GM18909 (cell line): Measurements from ENCODE around the gene CADM1.

Experiments
- ATAC-seq: cut with Tn5 transposase; IDR thresholded peaks from one replicate; pipeline ENCODE4 v1.9.1; 2021; ENCODE audit warnings: mild to moderate bottlenecking; ENCODE audit not compliant: unreplicated experiment, poor library complexity

The CADM1 gene

DNA sequence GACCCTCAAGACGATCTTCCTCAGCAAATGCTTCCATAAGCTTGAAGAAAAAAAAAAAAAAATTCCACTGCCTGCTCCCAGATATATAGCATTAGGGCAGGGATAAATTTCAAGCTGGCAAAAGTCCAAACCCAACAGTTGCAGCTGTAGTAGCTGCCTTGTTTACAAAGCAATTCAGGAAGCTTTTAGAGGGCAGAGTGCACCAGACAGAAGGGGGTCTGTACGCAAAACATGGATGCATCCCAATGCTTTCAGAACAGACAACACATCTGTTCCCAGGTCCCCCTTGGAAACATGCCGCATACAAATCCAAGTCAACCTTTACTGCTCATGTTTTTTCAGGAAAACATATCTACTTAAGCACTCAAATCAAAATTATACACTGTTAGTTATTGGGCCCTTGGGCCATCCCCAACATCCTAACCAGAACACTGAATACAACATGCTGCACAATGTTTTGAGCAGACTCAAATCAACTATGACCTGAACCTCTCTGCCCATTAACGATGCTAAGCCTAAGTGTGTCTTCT is 94.5 kb downstream of the CADM1 start:
- no peak for ATAC-seq

- ATAC-seq: no peak
Observed at GRCh38 chr11:115409116-115409670, 95.0 kb downstream of the CADM1 start.

DNA sequence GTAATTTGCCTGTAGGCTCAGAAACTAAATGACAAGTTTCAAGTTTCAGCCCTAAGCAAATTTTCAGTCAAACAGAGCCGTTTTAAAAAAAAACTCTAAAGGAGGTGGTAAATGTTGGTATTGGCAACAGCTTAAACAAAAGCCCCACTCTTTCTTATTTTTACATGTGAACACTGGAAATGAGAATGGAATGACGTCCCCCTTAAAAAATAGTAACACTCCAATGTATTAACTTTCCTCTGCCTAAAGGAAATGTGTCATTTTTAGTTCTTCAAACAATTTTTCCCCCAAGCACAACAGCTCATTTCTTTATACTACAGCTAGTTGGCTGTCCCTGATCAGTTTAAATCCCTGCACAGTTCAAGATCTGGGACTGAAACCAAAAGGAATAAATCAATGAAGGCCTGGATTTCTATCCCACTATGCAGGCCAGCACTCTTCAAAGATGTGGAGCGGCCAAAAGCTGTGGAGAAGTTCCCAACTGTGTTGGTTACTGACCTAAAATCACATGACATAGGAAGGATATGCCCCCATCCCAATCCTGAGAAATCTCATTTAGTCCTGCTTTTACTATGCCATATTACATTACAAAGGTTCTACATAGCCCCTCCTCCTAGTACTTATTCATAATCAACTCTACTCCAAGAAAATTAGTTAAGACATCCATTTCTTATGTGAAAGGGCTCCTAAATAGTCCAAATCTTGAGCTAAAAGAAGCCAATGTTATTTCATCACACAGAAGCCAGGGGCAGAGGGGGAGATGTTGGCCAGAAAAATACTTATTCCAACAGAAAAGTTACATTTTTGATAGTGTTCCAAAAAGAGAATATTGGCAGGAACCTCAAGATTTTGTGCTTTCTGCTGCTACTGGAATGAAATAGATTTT is 95.9 kb downstream of the CADM1 start:
- ATAC-seq: no peak

DNA sequence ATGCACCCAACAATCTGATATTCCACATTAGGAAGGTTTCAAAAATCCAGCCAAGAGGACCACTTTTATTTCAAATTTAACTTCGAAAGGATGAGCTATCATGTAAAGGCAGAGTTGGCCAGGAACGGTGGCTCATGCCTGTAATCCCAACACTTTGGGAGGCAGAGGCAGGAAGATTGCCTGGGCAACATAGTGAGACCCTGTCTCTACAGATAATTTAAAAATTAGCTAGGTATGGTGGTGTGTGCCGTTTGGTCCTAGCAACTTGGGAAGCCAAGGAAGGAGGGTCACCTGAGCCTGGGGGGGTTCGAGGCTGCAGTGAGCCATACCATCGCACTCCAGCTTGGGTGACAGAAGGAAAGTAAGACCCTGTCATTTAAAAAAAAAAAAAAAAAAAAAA is 96.7 kb downstream of the CADM1 start:
- no peak for ATAC-seq

DNA sequence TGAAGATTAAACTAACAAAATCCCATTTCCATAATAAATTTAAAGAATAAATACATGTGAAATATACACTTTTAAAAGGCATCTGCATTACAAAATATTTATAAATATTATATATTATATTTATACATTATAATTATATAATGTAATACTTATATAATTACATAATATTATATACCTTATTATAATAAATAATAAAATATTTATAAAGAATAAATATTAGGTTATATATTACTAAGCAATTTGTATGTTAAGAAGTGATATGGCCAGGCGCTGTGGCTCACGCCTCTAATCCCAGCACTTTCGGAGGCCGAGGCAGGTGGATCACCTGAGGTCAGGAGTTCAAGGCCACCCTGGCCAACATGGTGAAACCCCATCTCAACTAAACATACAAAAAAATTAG is 97.8 kb downstream of the CADM1 start:
- no peak for ATAC-seq

DNA sequence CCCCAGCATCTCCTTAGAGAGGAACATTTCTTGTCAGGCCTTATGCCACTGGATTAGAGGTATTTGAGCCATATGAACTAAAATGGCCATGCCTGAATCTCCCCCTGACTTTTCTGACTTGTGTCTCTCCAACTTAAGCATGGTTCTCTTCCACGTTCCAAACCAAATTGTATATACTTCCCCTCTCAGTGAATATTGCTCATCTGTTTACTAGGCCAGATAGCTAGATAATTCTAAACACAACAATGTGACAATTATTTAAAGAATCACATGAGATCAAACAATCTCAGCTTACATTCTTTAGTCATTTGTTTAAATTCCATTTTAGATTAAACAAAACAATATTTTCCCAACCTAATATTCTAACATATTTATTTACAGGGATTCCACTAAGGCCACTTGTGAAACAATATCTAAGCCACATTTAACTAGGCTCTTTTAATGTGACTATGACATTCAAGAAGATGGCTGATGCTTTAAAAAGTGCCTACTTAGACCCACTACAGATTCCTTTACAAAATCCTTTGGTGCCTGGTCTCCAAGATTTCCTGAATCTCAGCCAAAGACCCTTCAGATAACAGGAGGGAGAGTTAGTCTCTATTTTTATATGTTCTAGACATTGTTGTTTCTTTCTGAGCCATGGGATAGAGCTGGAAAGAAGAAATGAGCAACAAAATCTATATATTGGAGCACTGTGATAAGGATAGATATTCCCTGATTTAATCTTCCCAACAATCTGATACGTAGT is 105.7 kb downstream of the CADM1 start:
- ATAC-seq: no peak

DNA sequence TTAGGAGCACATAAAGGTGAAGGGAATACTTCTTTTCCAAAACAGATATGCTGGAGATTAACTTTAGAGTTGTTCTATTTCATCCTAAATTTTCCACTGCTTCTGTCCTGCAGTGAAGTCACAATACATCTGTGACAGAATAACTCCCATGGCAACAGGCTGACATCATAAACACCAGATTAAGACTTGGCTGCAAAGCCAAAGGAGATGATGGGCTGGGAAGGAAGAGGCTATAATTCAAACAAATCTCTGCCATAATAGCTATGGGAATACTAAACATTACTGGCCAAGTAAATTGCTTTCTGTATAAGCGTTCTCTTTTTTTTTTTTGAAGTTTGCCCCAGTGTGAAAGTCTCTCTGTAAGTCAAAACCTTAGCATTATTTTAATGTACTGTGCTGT is 107.7 kb downstream of the CADM1 start:
- no peak for ATAC-seq

DNA sequence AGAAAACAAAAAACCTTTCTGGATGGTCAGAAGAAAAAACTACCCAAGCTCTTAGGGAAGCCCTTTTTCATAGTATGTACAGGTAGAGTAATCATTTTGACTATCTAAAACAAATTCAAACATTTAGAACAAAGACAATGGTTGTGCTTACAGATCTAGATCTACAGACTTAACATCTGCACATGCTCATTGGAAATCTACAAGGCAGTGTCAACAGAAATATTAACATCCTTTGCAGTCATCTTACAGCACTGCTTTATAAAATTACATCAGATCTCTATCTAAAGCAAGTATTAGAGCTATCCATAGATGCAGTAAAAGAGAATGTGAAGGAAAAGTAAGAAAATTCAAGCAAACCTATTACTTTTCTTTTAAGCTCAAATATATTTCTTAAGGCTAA is 110.3 kb downstream of the CADM1 start:
- no peak for ATAC-seq

- no peak for ATAC-seq
Observed at GRCh38 chr11:115391598-115391997, 112.6 kb downstream of the CADM1 start.

- no peak for ATAC-seq
Observed at GRCh38 chr11:115391160-115391559, 113.1 kb downstream of the CADM1 start.

GRCh38 chr11:115390441-115390840 is 113.8 kb downstream of the CADM1 start:
- ATAC-seq: no peak

DNA sequence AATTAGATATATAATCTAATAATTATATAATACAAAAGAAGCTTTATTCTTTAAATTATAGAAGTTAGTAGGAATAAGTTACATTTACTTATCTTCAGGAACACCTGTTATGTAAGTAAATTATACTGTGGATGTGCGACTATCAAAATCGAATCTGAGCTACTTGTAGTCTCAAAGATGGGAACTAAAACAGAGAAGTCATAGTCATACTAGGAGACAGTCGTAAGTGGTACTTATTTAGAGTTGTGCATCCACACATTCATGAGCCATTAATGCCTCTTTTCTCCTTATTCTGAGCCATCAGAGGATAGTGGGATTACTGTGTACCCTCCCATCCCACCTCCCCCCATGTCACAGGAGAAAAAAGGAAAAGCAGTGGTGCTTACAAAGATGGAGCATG is 114.4 kb downstream of the CADM1 start:
- no peak for ATAC-seq

DNA sequence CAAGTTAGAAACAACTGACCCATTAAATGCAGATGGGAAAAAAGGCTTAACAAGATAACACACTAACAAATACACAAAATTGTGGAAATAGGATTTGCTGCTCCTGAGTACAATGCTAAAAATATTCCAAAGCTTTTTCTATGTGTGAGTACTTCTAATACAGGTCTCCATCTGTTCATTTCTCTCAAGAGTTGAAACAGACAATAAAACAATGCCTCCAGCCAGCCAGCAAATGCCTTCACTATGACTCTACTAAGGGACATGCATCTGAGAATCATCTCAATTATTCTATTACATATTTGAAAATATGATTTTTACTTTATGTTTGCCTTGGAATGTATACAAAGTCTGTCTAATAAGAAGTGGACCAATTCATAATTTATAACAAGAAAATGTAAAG is 119.0 kb downstream of the CADM1 start:
- no peak for ATAC-seq

- ATAC-seq: no peak
Observed at GRCh38 chr11:115384236-115384635, 120.0 kb downstream of the CADM1 start.

DNA sequence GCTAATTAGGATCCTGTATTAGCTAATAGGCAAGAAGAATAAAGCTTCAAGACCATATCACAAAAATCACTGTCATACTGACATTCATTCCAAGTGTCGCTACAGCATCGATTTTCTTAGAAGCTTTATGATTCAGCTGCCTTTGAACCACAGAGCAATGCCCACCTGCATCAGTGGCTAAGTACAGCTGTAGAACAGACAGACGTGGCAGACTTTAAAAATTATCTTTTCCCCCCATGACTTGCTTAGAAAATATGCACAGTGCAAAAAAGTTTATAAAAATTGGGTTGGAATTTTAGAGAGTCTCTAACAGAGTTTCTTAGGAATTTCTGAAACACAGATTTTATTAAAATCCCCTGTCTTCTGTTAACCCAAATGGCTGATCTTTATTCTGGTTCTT is 120.8 kb downstream of the CADM1 start:
- ATAC-seq: no peak

DNA sequence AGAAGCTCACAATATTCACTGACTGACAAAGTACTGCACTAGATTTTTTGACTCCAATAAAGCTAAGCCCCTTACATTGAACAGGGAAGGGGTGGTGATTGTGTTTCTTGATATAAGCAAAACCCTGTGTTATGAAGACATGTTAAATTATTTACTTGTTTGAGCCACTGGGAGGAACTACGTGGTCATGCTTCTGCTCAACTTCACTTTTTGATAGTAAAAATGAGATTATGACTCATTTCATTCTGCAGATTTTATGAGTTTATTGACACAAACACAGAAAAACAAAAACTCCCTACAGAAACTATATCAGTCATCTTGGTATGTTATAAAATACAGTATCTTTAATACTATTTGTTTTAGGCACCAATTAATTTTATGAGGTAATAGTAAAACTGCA is 124.7 kb downstream of the CADM1 start:
- no peak for ATAC-seq

- ATAC-seq: no peak
Observed at GRCh38 chr11:115378557-115378956, 125.7 kb downstream of the CADM1 start.

DNA sequence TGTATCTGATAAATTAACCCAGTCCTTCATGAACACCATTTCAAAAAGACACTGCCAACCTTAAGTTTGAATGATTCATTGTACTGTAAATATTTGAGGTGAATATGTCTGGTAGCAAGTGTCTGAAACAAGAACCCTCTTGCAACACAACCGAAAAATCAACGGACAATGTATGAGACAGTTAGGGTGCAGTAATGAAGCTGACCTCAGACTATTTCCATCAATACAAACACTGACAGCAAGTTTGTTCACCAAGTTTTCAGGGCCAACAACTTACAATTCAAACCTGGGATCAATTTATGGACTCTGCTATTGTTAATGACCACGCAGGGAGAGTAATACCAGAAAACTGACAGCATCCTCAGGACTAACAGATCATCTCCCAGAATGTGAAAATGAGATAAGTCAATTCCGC is 126.3 kb downstream of the CADM1 start:
- no peak for ATAC-seq

- no peak for ATAC-seq
Observed at GRCh38 chr11:115368616-115369015, 135.6 kb downstream of the CADM1 start.

DNA sequence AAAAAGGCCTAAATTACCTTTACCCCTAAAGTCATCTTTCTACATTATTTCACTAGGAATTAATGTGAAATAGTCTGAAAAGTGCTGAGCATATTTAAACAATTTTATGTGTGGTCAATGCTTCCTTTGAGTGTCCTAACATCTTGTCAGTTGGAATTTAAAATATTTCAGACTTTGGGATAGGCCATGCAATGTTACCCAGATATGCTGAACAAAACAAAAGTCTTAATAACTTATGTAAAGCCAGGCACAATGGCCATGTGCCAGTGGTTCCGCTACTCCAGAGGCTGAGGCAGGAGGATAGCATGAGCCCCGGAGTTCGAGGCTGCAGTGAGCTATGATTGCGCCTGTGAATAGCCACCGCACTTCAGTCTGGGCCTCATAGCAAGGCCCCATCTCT is 137.4 kb downstream of the CADM1 start:
- no peak for ATAC-seq

- no peak for ATAC-seq
Observed at GRCh38 chr11:115365907-115366306, 138.3 kb downstream of the CADM1 start.
